ES-I3 (cell line): Measurements from ENCODE around the gene WNT9B.

ENCODE experiments used
- H3K36me3 ChIP-seq: 2 replicates; pipeline ENCODE4 v1.6.1; 2013; ENCODE audit warnings: mild to moderate bottlenecking, low read length, control low read depth, moderate library complexity; ENCODE audit not compliant: insufficient read depth
- H3K4me1 ChIP-seq: 2 replicates; pipeline ENCODE4 v1.6.1; 2013; ENCODE audit warnings: mild to moderate bottlenecking, control low read depth, low read length; ENCODE audit not compliant: insufficient read depth
- H3K9ac ChIP-seq: 2 replicates; pipeline ENCODE4 v1.6.1; 2013; ENCODE audit warnings: low read depth, mild to moderate bottlenecking, low read length, moderate library complexity
- H3K9me3 ChIP-seq: 2 replicates; pipeline ENCODE4 v1.6.1; 2013; ENCODE audit warnings: mild to moderate bottlenecking, low read length, moderate library complexity; ENCODE audit not compliant: control insufficient read depth, insufficient read depth

The WNT9B gene

DNA sequence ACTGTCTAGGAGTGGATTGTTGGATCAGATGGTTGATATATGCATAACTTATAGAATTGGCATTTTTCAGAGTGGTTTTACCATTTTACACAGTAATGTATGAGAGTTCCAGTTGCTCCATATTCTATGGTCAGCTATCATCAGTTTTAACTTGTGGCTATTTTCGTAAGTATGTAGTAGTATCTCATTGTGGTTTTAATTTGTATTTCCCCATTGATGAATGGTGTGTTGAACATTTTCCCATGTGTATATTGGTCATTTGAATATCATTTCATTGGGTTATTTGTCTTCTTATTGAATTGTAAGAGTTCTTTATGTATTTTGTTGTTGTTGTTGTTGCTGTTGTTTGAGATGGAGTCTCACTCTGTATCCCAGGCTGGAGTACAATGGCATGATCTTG lies 6.2 kb downstream of the WNT9B start:
- Histone ChIP-seq H3K9me3 (no peaks in the 10 kb centered on the region), H3K4me1 (peaks cover 11% of the 10 kb centered on the region), H3K36me3 (no peaks in the 10 kb centered on the region), H3K9ac (no peak overlapping the region)

DNA sequence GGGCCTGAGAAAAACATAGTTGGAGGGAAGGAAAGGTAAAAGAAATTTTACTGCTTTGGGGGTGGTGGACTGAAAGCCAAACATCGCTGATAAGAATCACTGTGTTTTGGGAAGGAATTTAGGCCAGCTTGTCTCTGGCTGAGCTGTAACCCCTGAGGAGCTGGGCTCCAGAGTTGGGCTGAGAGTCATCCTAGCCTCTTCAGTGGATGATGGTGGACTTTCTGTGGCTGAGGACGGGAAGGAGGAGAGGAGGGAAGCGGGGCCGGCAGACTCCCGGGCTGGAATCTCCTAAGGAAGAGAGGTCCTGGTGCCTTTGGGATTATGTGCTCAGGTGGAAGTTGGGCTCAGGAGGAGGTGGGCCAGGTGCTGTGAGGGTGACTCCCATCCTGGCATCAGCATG lies 8.6 kb downstream of the WNT9B start:
- no peaks in the 10 kb centered on the region for H3K9me3 ChIP-seq
- H3K36me3 ChIP-seq, result no peaks in the 10 kb centered on the region
- no peak overlapping the region for H3K9ac ChIP-seq
- peaks cover 8% of the 10 kb centered on the region; the same call in 1 of the 2 replicates for H3K4me1 ChIP-seq

DNA sequence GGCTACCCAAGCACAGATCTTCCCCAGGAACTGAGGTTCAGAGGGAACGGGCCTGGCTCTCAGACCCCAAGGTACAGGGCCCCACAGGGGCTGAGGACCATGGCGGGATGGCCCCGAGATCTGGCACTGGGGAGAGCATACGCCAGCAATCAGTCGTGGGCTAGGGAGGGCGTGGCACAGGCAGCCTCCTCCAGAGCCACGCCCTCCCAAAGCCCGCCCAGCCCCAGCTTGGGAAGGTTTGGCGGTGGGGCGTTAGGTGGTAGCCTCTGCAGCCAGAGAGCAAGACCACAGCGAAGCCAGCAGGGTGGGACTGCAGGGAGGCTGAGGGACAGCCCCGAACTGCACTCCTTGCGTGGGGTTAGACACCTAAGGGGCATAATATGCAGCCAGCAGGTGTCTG lies 11.6 kb downstream of the WNT9B start:
- H3K9ac ChIP-seq, result no peak overlapping the region
- H3K9me3 ChIP-seq, result no peaks in the 10 kb centered on the region
- H3K4me1 ChIP-seq, result peaks cover 17% of the 10 kb centered on the region; the same call in 1 of the 2 replicates

DNA sequence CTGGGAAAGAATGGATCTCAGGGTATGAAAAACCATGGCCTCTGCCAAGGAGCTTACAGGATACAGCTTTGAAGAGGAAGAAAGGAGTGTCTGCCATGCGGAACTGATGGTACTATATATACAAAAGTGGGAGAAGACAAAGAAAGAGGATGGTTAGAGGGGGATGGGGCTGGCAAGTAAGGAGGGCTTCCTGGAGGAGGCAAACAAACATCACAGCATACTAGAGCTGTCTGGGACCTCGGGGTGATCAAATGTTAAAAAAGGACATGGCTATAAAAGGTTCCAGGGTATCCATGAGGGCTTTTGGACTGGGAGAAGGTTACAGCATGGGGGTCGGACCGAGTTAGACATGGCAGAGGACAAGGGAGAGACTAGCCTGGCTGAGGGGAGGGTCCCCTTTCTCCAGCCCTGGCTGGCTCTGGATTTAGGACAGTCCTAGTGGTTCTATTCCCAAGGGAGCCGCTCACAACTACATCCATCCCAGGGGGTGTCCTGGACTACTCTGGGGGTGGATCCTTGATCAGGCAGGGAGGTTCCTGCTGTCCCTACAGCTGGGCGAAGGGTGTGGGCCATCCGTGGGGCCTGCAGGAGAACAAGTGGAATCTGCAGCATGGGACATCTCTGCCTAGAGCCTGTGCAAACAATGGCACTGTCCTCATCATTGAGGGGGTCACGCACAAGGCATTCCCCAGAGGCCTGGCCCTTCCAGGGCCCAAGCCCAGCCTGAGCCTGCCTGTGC lies 12.2 kb downstream of the WNT9B start:
- no peak overlapping the region for H3K9ac ChIP-seq

More for the DNA sequence above, 11.6 kb downstream of the WNT9B start:
- H3K36me3 ChIP-seq, result no peaks in the 10 kb centered on the region

DNA sequence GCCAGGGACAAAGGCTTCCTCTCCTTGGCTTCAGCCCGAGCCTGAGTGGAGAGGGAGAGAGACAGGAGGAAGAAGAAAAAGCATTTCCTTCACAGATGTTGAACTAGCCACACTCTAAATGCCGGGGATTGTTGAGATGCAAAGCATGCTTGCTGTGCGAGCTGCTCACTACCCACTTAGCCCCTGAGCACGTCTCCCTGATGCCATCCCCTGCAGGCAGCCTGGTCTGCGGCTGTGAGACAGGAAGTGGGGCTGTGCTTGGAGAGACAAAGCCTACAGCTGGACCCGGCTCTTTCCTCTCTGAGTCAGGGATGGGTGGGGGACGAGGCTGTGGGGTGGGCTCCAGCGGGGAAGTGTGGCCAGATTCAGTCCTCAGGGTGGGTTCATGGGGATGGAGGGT lies 13.7 kb downstream of the WNT9B start:
- H3K4me1 ChIP-seq, result peaks cover 17% of the 10 kb centered on the region; the same call in 1 of the 2 replicates
- no peaks in the 10 kb centered on the region for H3K36me3 ChIP-seq
- H3K9me3 ChIP-seq, result no peaks in the 10 kb centered on the region
- no peak overlapping the region for H3K9ac ChIP-seq

More for the DNA sequence above, 12.2 kb downstream of the WNT9B start:
- H3K9me3 ChIP-seq, result no peaks in the 10 kb centered on the region
- no peaks in the 10 kb centered on the region for H3K36me3 ChIP-seq
- H3K4me1 ChIP-seq, result peaks cover 17% of the 10 kb centered on the region; the same call in 1 of the 2 replicates

DNA sequence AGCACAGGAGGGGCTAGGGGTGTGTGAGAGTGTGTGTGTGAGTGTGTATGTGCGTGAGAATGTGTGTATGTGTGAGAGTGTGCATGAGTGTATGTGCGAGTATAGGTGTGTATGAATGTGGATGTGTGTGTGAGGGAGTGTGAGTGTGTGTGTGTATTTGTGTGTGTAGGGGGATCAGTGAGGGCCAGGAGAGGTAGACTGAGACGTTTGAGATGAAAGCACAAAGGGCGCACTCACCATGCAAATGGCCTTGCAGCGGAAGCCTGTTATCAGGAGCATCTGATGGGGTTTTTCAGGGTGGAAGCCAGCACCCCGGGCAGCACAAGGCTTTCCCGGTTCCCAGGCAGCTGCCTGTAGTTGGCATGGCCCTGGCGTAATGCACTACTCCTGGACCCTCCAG lies 14.9 kb downstream of the WNT9B start:
- Histone ChIP-seq H3K4me1 (peaks cover 17% of the 10 kb centered on the region; the same call in 1 of the 2 replicates), H3K9ac (no peak overlapping the region), H3K36me3 (no peaks in the 10 kb centered on the region), H3K9me3 (no peaks in the 10 kb centered on the region)

DNA sequence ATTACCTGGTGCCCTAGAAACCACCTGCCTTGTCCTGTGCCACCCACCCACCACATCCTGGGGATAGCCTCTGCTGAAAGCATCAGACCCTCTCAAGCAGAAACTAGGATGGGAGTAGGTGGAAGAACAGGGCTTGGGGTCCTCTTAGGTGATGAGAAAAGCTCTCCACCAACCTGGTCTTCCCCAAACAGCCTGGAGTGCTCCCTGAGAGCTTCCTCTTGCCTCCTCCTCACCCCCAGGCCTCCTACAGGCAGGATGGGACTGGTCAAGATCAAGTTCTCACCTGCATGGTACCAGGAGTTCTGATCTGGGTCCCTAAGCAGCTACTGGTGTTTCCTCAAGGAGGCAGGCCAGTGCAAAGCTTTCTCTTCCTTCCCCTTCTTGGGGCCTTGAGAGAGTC lies 15.4 kb downstream of the WNT9B start:
- Histone ChIP-seq H3K36me3 (no peaks in the 10 kb centered on the region), H3K4me1 (peaks cover 17% of the 10 kb centered on the region; the same call in 1 of the 2 replicates), H3K9me3 (no peaks in the 10 kb centered on the region), H3K9ac (no peak overlapping the region)

DNA sequence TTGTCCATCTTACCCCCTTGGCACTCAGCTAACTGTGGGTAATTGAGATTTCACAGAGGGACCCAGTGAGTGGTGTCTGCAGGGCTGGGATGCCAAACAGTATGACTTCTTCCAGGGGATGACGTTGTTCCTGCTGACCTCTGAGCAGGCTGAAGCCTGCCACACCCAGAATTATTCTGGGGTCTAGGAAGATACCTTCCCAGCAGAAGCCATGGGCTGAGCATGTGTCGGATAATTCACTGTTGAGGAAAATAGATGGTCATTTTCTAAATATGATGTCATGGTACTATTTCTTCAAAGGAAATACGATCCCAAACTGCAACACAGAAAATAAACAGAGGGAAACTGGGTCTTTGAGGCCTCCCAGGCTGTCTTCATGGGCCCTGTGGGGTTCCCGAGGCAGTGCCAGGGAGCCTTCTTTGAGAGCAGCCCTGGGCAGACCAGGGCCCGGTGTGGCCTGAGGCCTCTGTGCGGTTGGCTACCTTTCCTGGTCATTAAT lies 17.4 kb downstream of the WNT9B start:
- H3K9ac ChIP-seq, result no peak overlapping the region
- no peaks in the 10 kb centered on the region for H3K9me3 ChIP-seq
- H3K36me3 ChIP-seq, result no peaks in the 10 kb centered on the region
- peaks cover 13% of the 10 kb centered on the region; the same call in 1 of the 2 replicates for H3K4me1 ChIP-seq

DNA sequence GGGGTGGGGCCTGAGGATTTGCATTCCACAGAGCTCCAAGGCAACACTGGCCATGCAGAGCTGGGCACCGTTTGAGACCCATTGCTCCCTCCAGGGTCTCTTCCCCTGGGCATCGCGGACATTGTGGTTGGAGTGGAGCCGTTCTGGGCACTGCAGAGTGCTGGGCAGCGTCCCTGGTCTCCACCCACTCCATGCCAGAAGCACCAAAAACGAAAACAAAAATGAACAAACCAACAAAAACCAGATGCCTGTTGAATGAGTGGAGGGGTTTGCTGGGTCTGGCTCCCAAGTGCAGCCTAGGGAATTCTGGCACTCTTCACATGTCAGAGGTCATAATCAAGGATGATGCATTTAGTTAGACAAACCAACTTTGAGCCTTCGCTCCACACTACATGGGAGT lies 17.9 kb downstream of the WNT9B start:
- no peak overlapping the region for H3K9ac ChIP-seq
- no peaks in the 10 kb centered on the region for H3K9me3 ChIP-seq
- peaks cover 13% of the 10 kb centered on the region; the same call in 1 of the 2 replicates for H3K4me1 ChIP-seq
- no peaks in the 10 kb centered on the region for H3K36me3 ChIP-seq

DNA sequence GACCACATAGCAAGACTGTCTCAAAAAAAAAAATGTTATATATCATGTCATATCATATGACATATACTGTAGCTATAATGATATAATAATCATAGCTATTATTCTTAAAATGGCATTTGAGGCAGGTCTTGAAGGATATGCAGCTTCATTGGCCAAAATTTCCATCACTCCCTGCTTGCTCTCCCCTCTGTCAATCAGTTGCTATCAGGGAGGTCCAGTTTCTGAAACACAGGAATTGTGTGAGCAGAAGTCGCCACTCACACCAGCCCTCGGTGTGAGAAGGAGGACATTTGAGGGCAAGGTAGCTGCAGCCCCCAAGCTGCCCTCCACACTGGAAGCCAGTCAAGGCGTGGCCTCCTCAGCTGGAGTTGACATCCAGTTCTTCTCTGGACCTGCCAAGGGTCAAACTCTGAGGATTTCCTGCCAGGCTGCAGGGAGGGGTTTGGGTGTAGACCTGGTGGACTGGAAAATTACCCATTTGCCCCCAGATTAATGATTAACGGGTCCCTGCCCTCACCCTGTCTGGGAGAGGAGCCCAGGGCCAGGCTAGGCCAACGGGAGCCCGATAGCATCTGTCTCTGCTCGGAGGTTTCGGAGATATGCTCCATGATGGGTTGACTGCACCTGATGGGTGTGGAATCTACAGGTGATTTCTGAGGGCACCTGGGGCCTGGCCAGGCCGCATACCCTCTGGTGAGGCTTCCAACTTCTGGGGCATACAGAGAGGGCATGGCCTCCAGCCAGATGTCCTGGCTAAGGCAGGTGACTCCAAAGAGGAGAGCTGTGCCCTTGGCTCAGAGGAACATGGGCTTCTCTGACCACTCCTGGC lies 18.8 kb downstream of the WNT9B start:
- H3K9ac ChIP-seq, result no peak overlapping the region
- no peaks in the 10 kb centered on the region for H3K9me3 ChIP-seq
- peaks cover 7% of the 10 kb centered on the region; the same call in 1 of the 2 replicates for H3K4me1 ChIP-seq
- no peaks in the 10 kb centered on the region for H3K36me3 ChIP-seq

DNA sequence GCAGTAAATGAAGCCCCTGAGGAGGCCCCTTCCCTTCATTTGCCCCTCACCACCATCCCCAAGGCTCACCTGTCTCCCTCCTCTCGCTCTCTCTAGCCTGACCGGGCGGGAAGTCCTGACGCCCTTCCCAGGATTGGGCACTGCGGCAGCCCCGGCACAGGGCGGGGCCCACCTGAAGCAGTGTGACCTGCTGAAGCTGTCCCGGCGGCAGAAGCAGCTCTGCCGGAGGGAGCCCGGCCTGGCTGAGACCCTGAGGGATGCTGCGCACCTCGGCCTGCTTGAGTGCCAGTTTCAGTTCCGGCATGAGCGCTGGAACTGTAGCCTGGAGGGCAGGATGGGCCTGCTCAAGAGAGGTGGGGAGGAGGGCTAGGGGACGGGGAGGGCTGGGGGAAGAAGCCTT lies 21.0 kb downstream of the WNT9B start:
- H3K9ac ChIP-seq, result no peak overlapping the region
- H3K36me3 ChIP-seq, result no peaks in the 10 kb centered on the region
- no peaks in the 10 kb centered on the region for H3K4me1 ChIP-seq
- no peaks in the 10 kb centered on the region for H3K9me3 ChIP-seq

DNA sequence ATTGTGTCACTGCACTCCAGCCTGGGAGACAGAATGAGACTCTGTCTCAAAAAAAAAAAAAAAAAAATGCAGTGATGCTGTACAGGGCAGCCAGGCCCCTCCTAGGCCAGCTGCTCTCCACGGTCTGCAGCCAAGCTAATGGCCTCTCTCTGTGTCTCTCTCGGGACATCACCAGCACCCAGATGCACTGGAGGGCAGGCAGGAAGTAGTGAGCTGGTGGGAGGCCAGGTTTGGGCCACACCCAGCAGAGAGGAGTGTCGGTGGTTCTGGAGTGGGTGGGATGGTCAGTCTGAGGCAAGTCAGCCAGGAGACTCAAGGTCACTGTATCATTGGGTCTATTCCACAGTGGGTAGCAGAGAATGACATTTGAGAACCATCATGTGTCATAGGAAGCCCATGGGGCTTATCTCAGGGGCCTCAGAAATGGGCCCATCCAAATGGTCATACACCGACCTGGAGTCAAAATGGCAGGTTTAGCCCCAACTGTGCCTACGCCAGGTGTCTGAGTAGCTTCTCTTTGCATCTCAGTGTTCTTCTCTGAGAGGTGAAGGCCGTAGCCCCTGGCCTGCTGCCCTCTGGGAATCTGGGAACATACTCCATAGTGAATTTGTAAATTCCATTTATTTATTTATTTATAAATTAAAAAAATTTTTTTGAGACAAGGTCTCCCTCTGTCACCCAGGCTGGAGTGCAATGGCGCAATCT lies 22.7 kb downstream of the WNT9B start:
- Histone ChIP-seq H3K36me3 (no peaks in the 10 kb centered on the region), H3K9me3 (no peaks in the 10 kb centered on the region), H3K4me1 (no peaks in the 10 kb centered on the region), H3K9ac (no peak overlapping the region)

DNA sequence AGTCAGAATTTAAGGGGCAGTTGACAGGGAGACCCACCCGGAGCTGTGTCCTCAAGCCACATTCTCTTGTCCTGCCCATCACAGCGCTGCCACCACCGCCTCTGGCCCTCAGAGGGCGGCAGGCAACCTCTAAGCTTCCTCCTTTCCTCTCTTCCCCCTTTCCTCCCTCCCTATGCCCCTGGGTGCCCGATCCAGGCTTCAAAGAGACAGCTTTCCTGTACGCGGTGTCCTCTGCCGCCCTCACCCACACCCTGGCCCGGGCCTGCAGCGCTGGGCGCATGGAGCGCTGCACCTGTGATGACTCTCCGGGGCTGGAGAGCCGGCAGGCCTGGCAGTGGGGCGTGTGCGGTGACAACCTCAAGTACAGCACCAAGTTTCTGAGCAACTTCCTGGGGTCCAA lies 23.5 kb downstream of the WNT9B start:
- no peaks in the 10 kb centered on the region for H3K4me1 ChIP-seq
- H3K9ac ChIP-seq, result no peak overlapping the region
- no peaks in the 10 kb centered on the region for H3K9me3 ChIP-seq
- H3K36me3 ChIP-seq, result no peaks in the 10 kb centered on the region

DNA sequence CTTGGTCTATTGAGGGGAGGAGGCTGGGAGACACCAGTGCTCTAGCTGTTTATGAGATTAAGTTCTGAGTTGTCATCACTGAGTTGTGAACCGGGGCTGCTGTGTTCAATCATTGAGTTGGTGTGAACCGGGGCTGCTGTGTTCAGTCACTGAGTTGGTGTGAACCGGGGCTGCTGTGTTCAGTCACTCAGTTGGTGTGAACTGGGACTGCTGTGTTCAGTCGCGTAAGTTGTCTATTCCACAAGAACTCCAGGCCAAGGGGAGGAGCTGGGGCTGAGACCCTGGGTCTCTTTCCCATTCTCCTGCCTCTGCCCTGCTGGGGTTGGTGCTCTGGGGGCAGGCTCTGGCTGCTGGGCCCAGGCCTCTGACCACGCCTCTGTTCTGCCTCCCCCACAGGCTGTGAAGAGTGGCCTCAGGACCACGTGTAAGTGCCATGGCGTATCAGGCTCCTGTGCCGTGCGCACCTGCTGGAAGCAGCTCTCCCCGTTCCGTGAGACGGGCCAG lies 24.5 kb downstream of the WNT9B start:
- H3K36me3 ChIP-seq, result no peaks in the 10 kb centered on the region
- no peak overlapping the region for H3K9ac ChIP-seq
- no peaks in the 10 kb centered on the region for H3K4me1 ChIP-seq
- no peaks in the 10 kb centered on the region for H3K9me3 ChIP-seq
